ENCODE measurements around the gene STRIP2.
"Not testable (repeated sequence)": the region's sequence is repeated elsewhere in the genome, so short reads cannot be mapped to it uniquely, and the experiment has no call there.

STRIP2 gene

GRCh38 chr7:129522088-129522970 lies 88.1 kb downstream of the STRIP2 start:
- H3K27ac ChIP-seq = no peak overlapping the region
- TF ChIP-seq CTCF (IDR thresholded peaks at IDR 0.05) = no peak
- H3K27me3 ChIP-seq = peaks cover 26% of the 10 kb centered on the region
- H3K4me1 ChIP-seq (ENCODE audit: control insufficient read depth in 1 of 2, insufficient read depth in 1 of 2, low read depth in 1 of 2, low read length in 1 of 2) = no peaks in the 10 kb centered on the region
- H3K4me3 ChIP-seq (ENCODE audit: low read depth in 1 of 2, low read length in 1 of 2) = no peak overlapping the region
- no peaks in the 10 kb centered on the region for H3K36me3 ChIP-seq
- no peaks in the 10 kb centered on the region for H3K9me3 ChIP-seq

- no peak for TF ChIP-seq CTCF (IDR thresholded peaks at IDR 0.05)
- H3K27ac ChIP-seq = no peak overlapping the region
- H3K27me3 ChIP-seq = peaks cover 26% of the 10 kb centered on the region
- no peaks in the 10 kb centered on the region for H3K4me1 ChIP-seq (ENCODE audit: control insufficient read depth in 1 of 2, insufficient read depth in 1 of 2, low read depth in 1 of 2, low read length in 1 of 2)
- H3K9me3 ChIP-seq = no peaks in the 10 kb centered on the region
- no peaks in the 10 kb centered on the region for H3K36me3 ChIP-seq
- no peak overlapping the region for H3K4me3 ChIP-seq (ENCODE audit: low read depth in 1 of 2, low read length in 1 of 2)
These were observed 88.7 kb downstream of the STRIP2 start for GRCh38 chr7:129522971-129523340.

- H3K27me3 ChIP-seq = peaks cover 26% of the 10 kb centered on the region
- no peaks in the 10 kb centered on the region for H3K9me3 ChIP-seq
- TF ChIP-seq CTCF (IDR thresholded peaks at IDR 0.05) = no peak
- H3K4me1 ChIP-seq (ENCODE audit: control insufficient read depth in 1 of 2, insufficient read depth in 1 of 2, low read depth in 1 of 2, low read length in 1 of 2) = no peaks in the 10 kb centered on the region
- H3K27ac ChIP-seq = no peak overlapping the region
- H3K36me3 ChIP-seq = no peaks in the 10 kb centered on the region
- no peak overlapping the region for H3K4me3 ChIP-seq (ENCODE audit: low read depth in 1 of 2, low read length in 1 of 2)
These were observed 89.7 kb downstream of the STRIP2 start for GRCh38 chr7:129523924-129524323.

GRCh38 chr7:129524405-129524804 lies 90.2 kb downstream of the STRIP2 start:
- not testable (repeated sequence) for H3K27ac ChIP-seq; H3K4me1 ChIP-seq (ENCODE audit: control insufficient read depth in 1 of 2, insufficient read depth in 1 of 2, low read depth in 1 of 2, low read length in 1 of 2); H3K36me3 ChIP-seq; H3K4me3 ChIP-seq (ENCODE audit: low read depth in 1 of 2, low read length in 1 of 2); H3K9me3 ChIP-seq
- H3K27me3 ChIP-seq = peaks cover 26% of the 10 kb centered on the region

GRCh38 chr7:129525225-129525862 lies 91.1 kb downstream of the STRIP2 start:
- Histone ChIP-seq H3K9me3 (no peaks in the 10 kb centered on the region), H3K4me3 (ENCODE audit: low read depth in 1 of 2, low read length in 1 of 2) (no peak overlapping the region), H3K27me3 (peaks cover 26% of the 10 kb centered on the region), H3K36me3 (no peaks in the 10 kb centered on the region), H3K4me1 (ENCODE audit: control insufficient read depth in 1 of 2, insufficient read depth in 1 of 2, low read depth in 1 of 2, low read length in 1 of 2) (no peaks in the 10 kb centered on the region), H3K27ac (no peak overlapping the region)
- no peak for TF ChIP-seq CTCF (IDR thresholded peaks at IDR 0.05)

GRCh38 chr7:129529643-129530042 lies 95.4 kb downstream of the STRIP2 start:
- H3K4me1 ChIP-seq (ENCODE audit: control insufficient read depth in 1 of 2, insufficient read depth in 1 of 2, low read depth in 1 of 2, low read length in 1 of 2) = no peaks in the 10 kb centered on the region
- H3K27me3 ChIP-seq = no peaks in the 10 kb centered on the region
- H3K9me3 ChIP-seq = no peaks in the 10 kb centered on the region
- no peak overlapping the region for H3K4me3 ChIP-seq (ENCODE audit: low read depth in 1 of 2, low read length in 1 of 2)
- no peak for TF ChIP-seq CTCF (IDR thresholded peaks at IDR 0.05)
- no peak overlapping the region for H3K27ac ChIP-seq
- H3K36me3 ChIP-seq = no peaks in the 10 kb centered on the region
